Sigmoid colon (tissue), 4 donors: ENCODE results near the gene CERS6.

Source experiments
- POLR2AphosphoS5 ChIP-seq, 4 donors: sonication (generic); formaldehyde crosslinking; IDR thresholded peaks; one replicate each; pipeline ENCODE4 v1.6.1; 2017; ENCODE audit warnings: antibody characterized with exemption in 4 of 4
- TF ChIP-seq, protein P1 (sequence below), 4 experiments: fragments of 450-650 bp in 3 of 4; fragments of 200-600 bp in 1 of 4; IDR thresholded peaks; one replicate each; pipeline ENCODE4 v1.5.1; 2016 to 2019; ENCODE audit warnings: antibody characterized with exemption in 4 of 4, mild to moderate bottlenecking in 3 of 4, moderate library complexity in 2 of 4

DNA sequence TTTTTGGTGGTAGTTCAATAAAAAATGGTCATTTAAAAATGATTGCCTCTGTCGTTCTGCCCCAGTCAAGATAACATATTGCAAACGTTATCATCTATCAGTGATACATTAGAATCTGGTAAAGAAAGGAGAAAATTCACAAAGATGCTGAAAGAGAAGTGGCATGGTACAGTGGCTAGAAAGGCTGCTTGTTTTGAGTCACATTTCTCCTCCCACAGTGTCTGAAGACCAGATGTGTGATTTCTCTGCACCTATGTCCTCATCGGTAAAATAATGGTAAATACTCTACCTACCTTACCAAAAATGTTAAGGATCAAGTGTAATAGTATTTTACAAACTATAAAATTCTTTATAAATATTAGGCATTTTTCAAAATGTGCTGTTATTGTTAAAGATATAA, 270.3 kb downstream of the CERS6 start:
- no peak for TF ChIP-seq POLR2AphosphoS5 (IDR thresholded peaks at IDR 0.05)
- TF ChIP-seq, protein P1, sequence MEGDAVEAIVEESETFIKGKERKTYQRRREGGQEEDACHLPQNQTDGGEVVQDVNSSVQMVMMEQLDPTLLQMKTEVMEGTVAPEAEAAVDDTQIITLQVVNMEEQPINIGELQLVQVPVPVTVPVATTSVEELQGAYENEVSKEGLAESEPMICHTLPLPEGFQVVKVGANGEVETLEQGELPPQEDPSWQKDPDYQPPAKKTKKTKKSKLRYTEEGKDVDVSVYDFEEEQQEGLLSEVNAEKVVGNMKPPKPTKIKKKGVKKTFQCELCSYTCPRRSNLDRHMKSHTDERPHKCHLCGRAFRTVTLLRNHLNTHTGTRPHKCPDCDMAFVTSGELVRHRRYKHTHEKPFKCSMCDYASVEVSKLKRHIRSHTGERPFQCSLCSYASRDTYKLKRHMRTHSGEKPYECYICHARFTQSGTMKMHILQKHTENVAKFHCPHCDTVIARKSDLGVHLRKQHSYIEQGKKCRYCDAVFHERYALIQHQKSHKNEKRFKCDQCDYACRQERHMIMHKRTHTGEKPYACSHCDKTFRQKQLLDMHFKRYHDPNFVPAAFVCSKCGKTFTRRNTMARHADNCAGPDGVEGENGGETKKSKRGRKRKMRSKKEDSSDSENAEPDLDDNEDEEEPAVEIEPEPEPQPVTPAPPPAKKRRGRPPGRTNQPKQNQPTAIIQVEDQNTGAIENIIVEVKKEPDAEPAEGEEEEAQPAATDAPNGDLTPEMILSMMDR (IDR thresholded peaks at IDR 0.05), result no peak
